Loucy (cell line): ENCODE data around the gene ZNF205.

Experiments used
- CTCF ChIP-seq: fragments of 200-600 bp; sonication (generic); conservative IDR thresholded peaks from 2 replicates; pipeline ENCODE4 v1.5.1; 2014; ENCODE audit warnings: mild to moderate bottlenecking, antibody characterized with exemption, low read length
- EZH2phosphoT487 ChIP-seq: fragments of 200-600 bp; IDR thresholded peaks from 2 replicates; pipeline ENCODE4 v1.6.1; 2018; ENCODE audit warnings: antibody characterized with exemption, mild to moderate bottlenecking, moderate library complexity, borderline replicate concordance

GRCh38 chr16:3089717-3090592, 22.4 kb upstream of the ZNF205 start:
- no peak for TF ChIP-seq CTCF
- TF ChIP-seq EZH2phosphoT487: no peak
